NT2/D1 (cell line): ENCODE results near the gene FRMPD4.

ENCODE experiments used
- DNase-seq: peaks from one replicate; pipeline ENCODE4 v3.0.0-alpha.2; 2011; ENCODE audit warnings: low read depth, low spot score
- H3K27me3 ChIP-seq: 2 replicates; pipeline ENCODE4 v1.6.0; 2011; ENCODE audit warnings: mild to moderate bottlenecking; ENCODE audit not compliant: insufficient read length, insufficient read depth
- H3K36me3 ChIP-seq: 2 replicates; pipeline ENCODE4 v1.6.1; 2011; ENCODE audit warnings: mild to moderate bottlenecking, low read length, mixed read lengths; ENCODE audit not compliant: insufficient read depth, insufficient read length
- H3K4me1 ChIP-seq: 2 replicates; pipeline ENCODE4 v1.5.1; 2011; ENCODE audit not compliant: insufficient read depth, insufficient read length
- H3K4me3 ChIP-seq: 2 replicates; pipeline ENCODE4 v1.5.1; 2011; ENCODE audit warnings: low read depth; ENCODE audit not compliant: insufficient read length
- H3K9ac ChIP-seq: 2 replicates; pipeline ENCODE4 v1.6.0; 2011; ENCODE audit warnings: low read depth; ENCODE audit not compliant: insufficient read length
- H3K9me3 ChIP-seq: 2 replicates; pipeline ENCODE4 v1.5.1; 2011; ENCODE audit warnings: mild to moderate bottlenecking, low read length; ENCODE audit not compliant: insufficient read depth
- SUZ12 ChIP-seq: IDR thresholded peaks from 2 replicates; pipeline ENCODE4 v1.6.1; 2011; ENCODE audit not compliant: insufficient read length, insufficient read depth; ENCODE audit errors: extremely low read depth
- YY1 ChIP-seq: IDR thresholded peaks from 2 replicates; pipeline ENCODE4 v1.6.1; 2011; ENCODE audit not compliant: insufficient read length, insufficient read depth
- ZNF274 ChIP-seq: IDR thresholded peaks from 2 replicates; pipeline ENCODE4 v1.6.1; 2011; ENCODE audit warnings: mild to moderate bottlenecking, low read depth, low read length

The FRMPD4 gene

GRCh38 chrX:12390301-12390700 lies 252.0 kb downstream of the FRMPD4 start:
- TF ChIP-seq YY1 (no peak), ZNF274 (no peak), SUZ12 (no peak)
- no peaks in the 10 kb centered on the region for H3K4me1 ChIP-seq
- no peaks in the 10 kb centered on the region for H3K36me3 ChIP-seq
- DNase-seq, result no peak
- no peak overlapping the region for H3K9ac ChIP-seq
- no peaks in the 10 kb centered on the region for H3K9me3 ChIP-seq
- H3K27me3 ChIP-seq, result no peaks in the 10 kb centered on the region
- H3K4me3 ChIP-seq, result no peak overlapping the region

- no peaks in the 10 kb centered on the region for H3K27me3 ChIP-seq
- H3K9ac ChIP-seq, result no peak overlapping the region
- no peaks in the 10 kb centered on the region for H3K9me3 ChIP-seq
- no peak for TF ChIP-seq YY1
- TF ChIP-seq SUZ12, result no peak
- no peak for TF ChIP-seq ZNF274
- no peaks in the 10 kb centered on the region for H3K4me1 ChIP-seq
- no peak overlapping the region for H3K4me3 ChIP-seq
- no peak for DNase-seq
- no peaks in the 10 kb centered on the region for H3K36me3 ChIP-seq
Measured at GRCh38 chrX:12396584-12396983, 258.3 kb downstream of the FRMPD4 start.

GRCh38 chrX:12400218-12400617 lies 261.9 kb downstream of the FRMPD4 start:
- no peak for TF ChIP-seq YY1
- H3K27me3 ChIP-seq, result no peaks in the 10 kb centered on the region

GRCh38 chrX:12401252-12401651 lies 263.0 kb downstream of the FRMPD4 start:
- Histone ChIP-seq H3K4me3 (no peak overlapping the region), H3K9me3 (no peaks in the 10 kb centered on the region), H3K36me3 (no peaks in the 10 kb centered on the region), H3K9ac (no peak overlapping the region), H3K27me3 (no peaks in the 10 kb centered on the region), H3K4me1 (no peaks in the 10 kb centered on the region)
- no peak for DNase-seq
- TF ChIP-seq YY1, result no peak
- no peak for TF ChIP-seq SUZ12
- TF ChIP-seq ZNF274, result no peak

More at GRCh38 chrX:12400218-12400617, 261.9 kb downstream of the FRMPD4 start:
- Histone ChIP-seq H3K9ac (no peak overlapping the region), H3K4me3 (no peak overlapping the region), H3K4me1 (no peaks in the 10 kb centered on the region), H3K9me3 (no peaks in the 10 kb centered on the region), H3K36me3 (no peaks in the 10 kb centered on the region)
- DNase-seq, result no peak

- no peaks in the 10 kb centered on the region for H3K9me3 ChIP-seq
- TF ChIP-seq SUZ12 (no peak), ZNF274 (no peak), YY1 (no peak)
- no peak overlapping the region for H3K4me3 ChIP-seq
- no peak overlapping the region for H3K9ac ChIP-seq
- no peaks in the 10 kb centered on the region for H3K27me3 ChIP-seq
- no peaks in the 10 kb centered on the region for H3K4me1 ChIP-seq
- DNase-seq, result no peak
- H3K36me3 ChIP-seq, result no peaks in the 10 kb centered on the region
Measured at GRCh38 chrX:12403474-12404082, 265.3 kb downstream of the FRMPD4 start.

- Histone ChIP-seq H3K4me1 (no peaks in the 10 kb centered on the region), H3K27me3 (no peaks in the 10 kb centered on the region), H3K9me3 (no peaks in the 10 kb centered on the region), H3K9ac (no peak overlapping the region), H3K36me3 (no peaks in the 10 kb centered on the region), H3K4me3 (no peak overlapping the region)
- no peak for TF ChIP-seq YY1
- no peak for TF ChIP-seq ZNF274
- no peak for TF ChIP-seq SUZ12
- DNase-seq, result no peak
Measured at GRCh38 chrX:12405306-12405705, 267.0 kb downstream of the FRMPD4 start.

- no peak for TF ChIP-seq ZNF274
- no peak for TF ChIP-seq SUZ12
- no peak for TF ChIP-seq YY1
- Histone ChIP-seq H3K4me3 (no peak overlapping the region), H3K4me1 (no peaks in the 10 kb centered on the region), H3K9me3 (no peaks in the 10 kb centered on the region), H3K9ac (no peak overlapping the region), H3K36me3 (no peaks in the 10 kb centered on the region), H3K27me3 (no peaks in the 10 kb centered on the region)
- no peak for DNase-seq
Measured at GRCh38 chrX:12410523-12410922, 272.2 kb downstream of the FRMPD4 start.

GRCh38 chrX:12411831-12412230 lies 273.6 kb downstream of the FRMPD4 start:
- DNase-seq, result no peak
- Histone ChIP-seq H3K36me3 (no peaks in the 10 kb centered on the region), H3K27me3 (no peaks in the 10 kb centered on the region), H3K9ac (no peak overlapping the region), H3K4me3 (no peak overlapping the region), H3K9me3 (no peaks in the 10 kb centered on the region), H3K4me1 (no peaks in the 10 kb centered on the region)
- TF ChIP-seq SUZ12, result no peak
- no peak for TF ChIP-seq YY1
